Type B pancreatic cell (in vitro differentiated cells): ENCODE measurements around the gene OR5H2. TPM values are rescaled to one million over a fixed set of nuclear protein-coding genes. Genes with fewer than 3 reads are reported as not detected.

Experiments used
- DNase-seq: peaks from one replicate; pipeline ENCODE4 v3.0.0; 2021; ENCODE audit warnings: mixed read lengths; ENCODE audit not compliant: unreplicated experiment; ENCODE audit errors: extremely low spot score
- H3K27ac Mint-ChIP-seq: 2 replicates; pipeline ENCODE4 v1.8.0; 2021; ENCODE audit warnings: mild to moderate bottlenecking, mixed read lengths
- H3K27me3 Mint-ChIP-seq: 2 replicates; pipeline ENCODE4 v1.8.0; 2021; ENCODE audit warnings: mixed read lengths
- H3K36me3 Mint-ChIP-seq: 2 replicates; pipeline ENCODE4 v1.8.0; 2021; ENCODE audit warnings: mixed read lengths
- H3K4me1 Mint-ChIP-seq: one replicate; pipeline ENCODE4 v1.8.0; 2021; ENCODE audit warnings: mixed read lengths; ENCODE audit not compliant: unreplicated experiment
- H3K4me3 Mint-ChIP-seq: 2 replicates; pipeline ENCODE4 v1.8.0; 2021; ENCODE audit warnings: mild to moderate bottlenecking, mixed read lengths
- H3K9me3 Mint-ChIP-seq: 2 replicates; pipeline ENCODE4 v1.8.0; 2021; ENCODE audit warnings: mixed read lengths
- CTCF ChIP-seq: fragments of 200-600 bp; sonication (generic); conservative IDR thresholded peaks from 2 replicates; pipeline ENCODE4 v1.5.0; 2021; ENCODE audit warnings: antibody characterized with exemption, mild to moderate bottlenecking
- total RNA-seq: library from RNA; stranded (reverse); gene quantifications from 2 replicates; pipeline ENCODE4 v1.2.1, GENCODE V29; 2021; ENCODE audit warnings: low replicate concordance

OR5H2 gene
- total RNA-seq, 1 donor from 2014 or later, result not detected

GRCh38 chr3:98290916-98291315 lies 8.6 kb downstream of the OR5H2 start:
- TF ChIP-seq CTCF, result no peak
- Mint-ChIP-seq H3K27ac (no peak overlapping the region), H3K4me3 (no peak overlapping the region)

GRCh38 chr3:98291332-98291957 lies 9.1 kb downstream of the OR5H2 start:
- Mint-ChIP-seq H3K36me3 (no peaks in the 10 kb centered on the region), H3K9me3 (no peaks in the 10 kb centered on the region), H3K27me3 (no peaks in the 10 kb centered on the region), H3K4me3 (no peak overlapping the region), H3K4me1 (no peaks in the 10 kb centered on the region), H3K27ac (no peak overlapping the region)
- TF ChIP-seq CTCF, result no peak
- no peak for DNase-seq

More at GRCh38 chr3:98290916-98291315, 8.6 kb downstream of the OR5H2 start:
- Mint-ChIP-seq H3K36me3 (no peaks in the 10 kb centered on the region), H3K4me1 (no peaks in the 10 kb centered on the region), H3K27me3 (no peaks in the 10 kb centered on the region), H3K9me3 (no peaks in the 10 kb centered on the region)
- no peak for DNase-seq

- DNase-seq, result no peak
- H3K9me3 Mint-ChIP-seq, result no peaks in the 10 kb centered on the region
- no peak overlapping the region for H3K27ac Mint-ChIP-seq
- H3K27me3 Mint-ChIP-seq, result no peaks in the 10 kb centered on the region
- H3K4me3 Mint-ChIP-seq, result no peak overlapping the region
- no peaks in the 10 kb centered on the region for H3K4me1 Mint-ChIP-seq
- no peak for TF ChIP-seq CTCF
- no peaks in the 10 kb centered on the region for H3K36me3 Mint-ChIP-seq
Observed at GRCh38 chr3:98322101-98322500, 39.8 kb downstream of the OR5H2 start.

- no peaks in the 10 kb centered on the region for H3K36me3 Mint-ChIP-seq
- no peak overlapping the region for H3K27ac Mint-ChIP-seq
- DNase-seq, result no peak
- no peaks in the 10 kb centered on the region for H3K4me1 Mint-ChIP-seq
- no peaks in the 10 kb centered on the region for H3K27me3 Mint-ChIP-seq
- TF ChIP-seq CTCF, result no peak
- no peaks in the 10 kb centered on the region for H3K9me3 Mint-ChIP-seq
- no peak overlapping the region for H3K4me3 Mint-ChIP-seq
Observed at GRCh38 chr3:98322686-98323085, 40.4 kb downstream of the OR5H2 start.

- no peaks in the 10 kb centered on the region for H3K4me1 Mint-ChIP-seq
- H3K4me3 Mint-ChIP-seq, result no peak overlapping the region
- no peaks in the 10 kb centered on the region for H3K9me3 Mint-ChIP-seq
- H3K36me3 Mint-ChIP-seq, result no peaks in the 10 kb centered on the region
- no peak for TF ChIP-seq CTCF
- no peak for DNase-seq
- H3K27me3 Mint-ChIP-seq, result no peaks in the 10 kb centered on the region
- no peak overlapping the region for H3K27ac Mint-ChIP-seq
Observed at GRCh38 chr3:98323425-98323824, 41.1 kb downstream of the OR5H2 start.

GRCh38 chr3:98325055-98325454 lies 42.8 kb downstream of the OR5H2 start:
- TF ChIP-seq CTCF, result no peak
- Mint-ChIP-seq H3K9me3 (no peaks in the 10 kb centered on the region), H3K4me3 (peak overlapping the region; percentile 7), H3K4me1 (peaks cover 5% of the 10 kb centered on the region), H3K27me3 (peaks cover 4% of the 10 kb centered on the region), H3K36me3 (no peaks in the 10 kb centered on the region), H3K27ac (no peak overlapping the region)
- DNase-seq, result no peak
